ENCODE results near the gene TMEM132C. TPM values are rescaled to one million over a fixed set of nuclear protein-coding genes. Genes with fewer than 3 reads are reported as not detected.

Gene TMEM132C
- total RNA-seq, 1 donor from 2014 or later, result 0.42 TPM

- TF ChIP-seq CTCF (IDR thresholded peaks at IDR 0.05; ENCODE audit: insufficient read depth, low read length, poor library complexity, severe bottlenecking), result no peak
- Histone ChIP-seq H3K4me3 (ENCODE audit: low read depth, low read length) (no peak overlapping the region), H3K27me3 (ENCODE audit: control insufficient read depth, insufficient read depth, low read length) (no peaks in the 10 kb centered on the region), H3K36me3 (ENCODE audit: control insufficient read depth, insufficient read depth, low read length) (no peaks in the 10 kb centered on the region)
- no peak for DNase-seq (ENCODE audit: low read depth)
These were observed 316.5 kb downstream of the TMEM132C start for GRCh38 chr12:128583453-128583852.

- DNase-seq (ENCODE audit: low read depth), result no peak
- no peak overlapping the region for H3K4me3 ChIP-seq (ENCODE audit: low read depth, low read length)
- no peaks in the 10 kb centered on the region for H3K36me3 ChIP-seq (ENCODE audit: control insufficient read depth, insufficient read depth, low read length)
- H3K27me3 ChIP-seq (ENCODE audit: control insufficient read depth, insufficient read depth, low read length), result no peaks in the 10 kb centered on the region
- no peak for TF ChIP-seq CTCF (IDR thresholded peaks at IDR 0.05; ENCODE audit: insufficient read depth, low read length, poor library complexity, severe bottlenecking)
These were observed 319.6 kb downstream of the TMEM132C start for GRCh38 chr12:128586451-128587029.

- Histone ChIP-seq H3K36me3 (ENCODE audit: control insufficient read depth, insufficient read depth, low read length) (no peaks in the 10 kb centered on the region), H3K27me3 (ENCODE audit: control insufficient read depth, insufficient read depth, low read length) (no peaks in the 10 kb centered on the region), H3K4me3 (ENCODE audit: low read depth, low read length) (no peak overlapping the region)
- no peak for TF ChIP-seq CTCF (IDR thresholded peaks at IDR 0.05; ENCODE audit: insufficient read depth, low read length, poor library complexity, severe bottlenecking)
- no peak for DNase-seq (ENCODE audit: low read depth)
These were observed 320.9 kb downstream of the TMEM132C start for GRCh38 chr12:128587918-128588317.

GRCh38 chr12:128592220-128592744, 325.3 kb downstream of the TMEM132C start:
- no peak for DNase-seq (ENCODE audit: low read depth)
- TF ChIP-seq CTCF (IDR thresholded peaks at IDR 0.05; ENCODE audit: insufficient read depth, low read length, poor library complexity, severe bottlenecking), result no peak
- H3K27me3 ChIP-seq (ENCODE audit: control insufficient read depth, insufficient read depth, low read length), result no peaks in the 10 kb centered on the region
- no peaks in the 10 kb centered on the region for H3K36me3 ChIP-seq (ENCODE audit: control insufficient read depth, insufficient read depth, low read length)
- H3K4me3 ChIP-seq (ENCODE audit: low read depth, low read length), result no peak overlapping the region

GRCh38 chr12:128594521-128594920, 327.6 kb downstream of the TMEM132C start:
- DNase-seq (ENCODE audit: low read depth), result no peak
- H3K36me3 ChIP-seq (ENCODE audit: control insufficient read depth, insufficient read depth, low read length), result no peaks in the 10 kb centered on the region
- H3K4me3 ChIP-seq (ENCODE audit: low read depth, low read length), result no peak overlapping the region
- no peaks in the 10 kb centered on the region for H3K27me3 ChIP-seq (ENCODE audit: control insufficient read depth, insufficient read depth, low read length)
- TF ChIP-seq CTCF (IDR thresholded peaks at IDR 0.05; ENCODE audit: insufficient read depth, low read length, poor library complexity, severe bottlenecking), result no peak

GRCh38 chr12:128595609-128596008, 328.6 kb downstream of the TMEM132C start:
- Histone ChIP-seq H3K36me3 (ENCODE audit: control insufficient read depth, insufficient read depth, low read length) (no peaks in the 10 kb centered on the region), H3K27me3 (ENCODE audit: control insufficient read depth, insufficient read depth, low read length) (no peaks in the 10 kb centered on the region), H3K4me3 (ENCODE audit: low read depth, low read length) (no peak overlapping the region)
- TF ChIP-seq CTCF (IDR thresholded peaks at IDR 0.05; ENCODE audit: insufficient read depth, low read length, poor library complexity, severe bottlenecking), result no peak
- DNase-seq (ENCODE audit: low read depth), result no peak
